Astrocyte of the cerebellum (primary cell): Measurements from ENCODE around the gene TENM3.

Experiments
- DNase-seq: peaks from one replicate; pipeline ENCODE4 v3.0.0-alpha.2; 2011; ENCODE audit warnings: low read depth
- H3K4me3 ChIP-seq: 2 replicates; pipeline ENCODE4 v1.5.1; 2011; ENCODE audit warnings: mild to moderate bottlenecking, low read depth, low read length, moderate library complexity
- in situ Hi-C: cut with HindIII; loops from 2 replicates; pipeline ENCODE4 v1.10.0; 2017; ENCODE audit warnings: low sequenced_read_pairs
- TF ChIP-seq, protein P1 (sequence below): IDR thresholded peaks from 2 replicates; pipeline ENCODE4 v1.5.1; 2012; ENCODE audit warnings: low read length, low read depth, moderate library complexity, mild to moderate bottlenecking; ENCODE audit errors: missing control alignments

TENM3 gene

DNA sequence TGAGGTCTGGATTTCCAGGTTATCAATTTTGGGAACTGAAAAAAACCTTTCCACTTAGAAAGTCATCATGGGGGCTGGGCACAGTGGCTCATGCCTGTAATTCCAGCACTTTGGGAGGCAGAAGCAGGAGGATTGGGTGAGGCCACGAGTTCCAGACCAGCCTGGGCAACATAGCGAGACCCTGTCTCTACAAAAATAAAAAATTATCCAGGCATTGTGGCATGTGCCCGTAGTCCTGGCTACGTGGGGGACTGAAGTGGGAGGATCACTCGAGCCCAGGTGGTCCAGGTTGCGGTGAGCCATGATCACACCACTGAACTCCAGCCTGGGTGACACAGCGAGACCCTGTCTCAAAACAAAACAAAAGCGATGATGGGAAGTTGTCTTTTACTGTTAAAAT, 7.9 kb downstream of the TENM3 start:
- H3K4me3 ChIP-seq, result no peak overlapping the region
- no peak for DNase-seq
- TF ChIP-seq, protein P1, sequence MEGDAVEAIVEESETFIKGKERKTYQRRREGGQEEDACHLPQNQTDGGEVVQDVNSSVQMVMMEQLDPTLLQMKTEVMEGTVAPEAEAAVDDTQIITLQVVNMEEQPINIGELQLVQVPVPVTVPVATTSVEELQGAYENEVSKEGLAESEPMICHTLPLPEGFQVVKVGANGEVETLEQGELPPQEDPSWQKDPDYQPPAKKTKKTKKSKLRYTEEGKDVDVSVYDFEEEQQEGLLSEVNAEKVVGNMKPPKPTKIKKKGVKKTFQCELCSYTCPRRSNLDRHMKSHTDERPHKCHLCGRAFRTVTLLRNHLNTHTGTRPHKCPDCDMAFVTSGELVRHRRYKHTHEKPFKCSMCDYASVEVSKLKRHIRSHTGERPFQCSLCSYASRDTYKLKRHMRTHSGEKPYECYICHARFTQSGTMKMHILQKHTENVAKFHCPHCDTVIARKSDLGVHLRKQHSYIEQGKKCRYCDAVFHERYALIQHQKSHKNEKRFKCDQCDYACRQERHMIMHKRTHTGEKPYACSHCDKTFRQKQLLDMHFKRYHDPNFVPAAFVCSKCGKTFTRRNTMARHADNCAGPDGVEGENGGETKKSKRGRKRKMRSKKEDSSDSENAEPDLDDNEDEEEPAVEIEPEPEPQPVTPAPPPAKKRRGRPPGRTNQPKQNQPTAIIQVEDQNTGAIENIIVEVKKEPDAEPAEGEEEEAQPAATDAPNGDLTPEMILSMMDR, result no peak
- in situ Hi-C loops, result no loop called here

DNA sequence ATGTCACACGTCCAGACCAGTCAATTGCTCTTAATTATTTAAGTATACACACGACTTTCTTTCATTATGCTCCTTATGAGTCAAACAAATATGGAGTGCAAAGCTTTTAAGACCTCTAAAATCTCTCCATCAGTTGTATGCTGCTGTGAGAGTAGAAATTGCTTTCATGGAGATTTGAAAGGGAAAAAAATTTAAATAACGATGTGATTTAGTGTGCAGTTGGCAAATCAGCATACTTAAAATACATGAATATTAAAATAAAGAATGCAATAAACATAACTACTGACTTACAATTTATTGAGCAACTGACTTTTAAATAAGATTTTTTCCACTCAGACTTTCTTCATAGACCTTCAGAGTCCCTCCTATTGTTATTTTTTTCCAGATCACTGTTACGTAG, 9.0 kb downstream of the TENM3 start:
- H3K4me3 ChIP-seq, result no peak overlapping the region
- no peak for DNase-seq
- TF ChIP-seq, protein P1, result no peak
- in situ Hi-C loops, result no loop called here

DNA sequence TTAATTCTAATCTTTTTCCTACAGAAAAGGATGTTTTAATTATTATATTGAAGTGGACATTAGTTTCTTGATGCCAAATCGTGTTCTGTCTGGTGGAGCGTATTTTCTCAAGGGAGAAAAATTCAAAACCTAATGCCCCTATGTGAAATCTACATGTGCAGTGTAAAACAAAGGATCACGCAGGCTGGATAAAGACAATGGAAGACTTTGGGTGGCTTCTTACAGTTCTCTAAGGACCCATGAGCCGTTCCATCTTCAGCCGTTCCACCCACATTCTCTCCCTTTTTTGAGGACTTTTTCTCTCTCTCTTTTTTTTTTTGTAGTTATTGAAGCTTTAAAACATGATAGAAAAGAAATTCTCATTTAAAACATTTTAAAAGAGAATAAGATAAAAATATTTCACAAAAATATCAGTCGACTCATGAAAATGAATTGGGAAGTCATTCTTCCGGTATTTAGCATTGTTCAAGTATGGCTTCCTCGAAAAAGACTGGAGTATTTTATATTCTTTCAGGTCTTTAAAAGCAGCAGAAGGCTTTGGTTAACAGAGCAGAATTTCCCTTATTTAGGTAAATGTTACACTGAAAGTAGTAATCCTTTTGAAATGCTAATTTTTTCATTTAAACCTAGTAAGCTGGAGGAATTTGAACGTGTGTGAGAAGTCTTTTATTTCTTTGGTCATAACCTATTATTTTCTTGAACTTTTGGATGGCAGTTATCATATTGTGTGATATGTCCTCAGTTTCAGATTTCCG, 11.0 kb downstream of the TENM3 start:
- DNase-seq, result no peak
- TF ChIP-seq, protein P1, result no peak
- in situ Hi-C loops, result no loop called here
- H3K4me3 ChIP-seq, result no peak overlapping the region

DNA sequence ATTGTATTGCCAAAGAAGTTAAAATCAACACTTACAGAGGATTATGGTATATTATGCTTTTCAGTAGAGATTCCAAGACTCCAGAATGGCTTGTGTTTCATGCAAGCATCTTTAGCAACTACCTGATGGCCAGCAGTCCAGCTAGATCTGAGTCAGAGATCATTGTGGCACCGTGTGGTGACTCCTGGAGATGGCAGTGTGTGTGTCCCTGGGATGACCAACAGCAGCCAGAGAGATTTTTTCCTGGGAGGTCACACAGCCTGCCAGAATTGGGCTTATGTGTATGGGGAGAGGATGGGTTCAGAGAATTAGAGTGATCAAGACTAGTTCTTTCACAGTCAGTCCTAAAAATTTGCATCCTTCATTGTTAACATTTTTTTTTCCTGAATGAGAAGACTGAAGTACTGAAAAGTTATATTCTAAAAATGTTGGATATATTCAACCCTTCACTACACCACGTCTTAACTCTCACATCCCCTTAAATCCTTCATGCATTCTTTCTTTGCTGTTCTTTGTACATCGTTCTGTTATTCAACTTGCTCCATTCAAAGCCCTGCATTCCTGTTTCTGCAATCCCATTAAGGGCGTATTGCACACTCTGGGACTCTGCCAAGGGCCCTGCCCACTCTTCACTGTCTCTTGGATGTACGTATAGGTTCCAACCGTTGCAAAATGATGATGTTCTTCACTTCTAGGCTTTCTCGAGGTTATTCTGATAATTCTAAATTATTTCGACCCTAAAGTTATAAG, 12.4 kb downstream of the TENM3 start:
- no peak overlapping the region for H3K4me3 ChIP-seq
- TF ChIP-seq, protein P1, result no peak
- DNase-seq, result no peak
- in situ Hi-C loops, result no loop called here

DNA sequence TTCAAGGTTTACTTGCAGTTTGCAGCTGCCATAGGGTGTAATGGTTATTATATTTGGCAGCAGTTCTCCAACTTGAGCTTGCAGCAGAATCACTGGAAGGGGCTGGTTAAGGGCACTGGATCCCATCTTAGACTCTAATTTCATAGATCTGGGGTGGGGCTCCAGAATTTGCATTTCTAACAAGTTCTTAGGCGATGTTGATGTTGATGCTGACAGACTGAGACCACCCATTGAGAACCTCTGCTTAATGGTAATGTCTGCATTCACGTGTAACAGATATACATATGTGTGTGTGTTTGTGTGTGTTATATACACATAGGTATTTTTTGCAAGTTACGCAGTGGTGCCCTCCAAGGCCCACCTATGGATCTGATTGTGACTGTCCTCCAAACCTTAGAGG, 13.8 kb downstream of the TENM3 start:
- in situ Hi-C loops, result no loop called here
- TF ChIP-seq, protein P1, result no peak
- DNase-seq, result no peak
- no peak overlapping the region for H3K4me3 ChIP-seq

DNA sequence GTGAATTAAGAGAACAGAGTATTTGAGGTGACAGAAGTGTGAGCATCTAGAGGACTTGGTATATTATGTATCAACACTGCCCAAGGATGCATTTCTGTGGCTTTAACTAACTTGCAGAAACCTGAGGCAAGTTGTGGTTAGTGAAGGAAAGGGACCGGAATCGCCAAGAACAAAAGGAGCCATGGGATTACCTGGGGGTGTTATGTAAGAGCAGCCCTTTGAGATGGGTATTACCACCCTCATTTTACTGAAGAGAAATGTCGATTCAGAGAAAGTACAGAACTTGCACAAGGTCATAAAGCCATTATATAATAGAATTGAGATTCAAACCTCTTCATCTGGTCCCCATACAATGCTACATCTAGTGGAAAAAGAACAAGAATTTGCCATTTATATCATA, 14.3 kb downstream of the TENM3 start:
- DNase-seq, result no peak
- in situ Hi-C loops, result no loop called here

More for the DNA sequence above, 14.3 kb downstream of the TENM3 start:
- H3K4me3 ChIP-seq, result no peak overlapping the region
- TF ChIP-seq, protein P1, result no peak
